NB4 (cell line): ENCODE measurements around the gene NAPA.
"Not testable (repeated sequence)": the region's sequence is repeated elsewhere in the genome, so short reads cannot be mapped to it uniquely, and the experiment has no call there.

Source experiments
- DNase-seq: peaks from one replicate; pipeline ENCODE4 v3.0.0; 2010; ENCODE audit warnings: low read depth
- H3K4me3 ChIP-seq: one replicate; pipeline ENCODE4 v1.5.1; 2011; ENCODE audit warnings: mild to moderate bottlenecking, low read depth, low read length, moderate library complexity
- MYC ChIP-seq: IDR thresholded peaks from 2 replicates; pipeline ENCODE4 v1.6.1; 2011; ENCODE audit warnings: low read depth, low read length
- POLR2A ChIP-seq: IDR thresholded peaks from 2 replicates; pipeline ENCODE4 v1.6.1; 2011; ENCODE audit warnings: mild to moderate bottlenecking; ENCODE audit not compliant: insufficient read length; ENCODE audit errors: extremely low read depth
- TF ChIP-seq, protein P1 (sequence below): IDR thresholded peaks from one replicate; pipeline ENCODE4 v1.5.1; 2012; ENCODE audit warnings: low read depth, low read length
- TF ChIP-seq, protein P2 (sequence below): IDR thresholded peaks from 2 replicates; pipeline ENCODE4 v1.6.1; 2011; ENCODE audit warnings: low read depth, low read length

The NAPA gene

GRCh38 chr19:47490031-47490430, 24.8 kb downstream of the NAPA start:
- no peak overlapping the region for H3K4me3 ChIP-seq
- no peak for DNase-seq
- no peak for TF ChIP-seq POLR2A
- TF ChIP-seq, protein P1, sequence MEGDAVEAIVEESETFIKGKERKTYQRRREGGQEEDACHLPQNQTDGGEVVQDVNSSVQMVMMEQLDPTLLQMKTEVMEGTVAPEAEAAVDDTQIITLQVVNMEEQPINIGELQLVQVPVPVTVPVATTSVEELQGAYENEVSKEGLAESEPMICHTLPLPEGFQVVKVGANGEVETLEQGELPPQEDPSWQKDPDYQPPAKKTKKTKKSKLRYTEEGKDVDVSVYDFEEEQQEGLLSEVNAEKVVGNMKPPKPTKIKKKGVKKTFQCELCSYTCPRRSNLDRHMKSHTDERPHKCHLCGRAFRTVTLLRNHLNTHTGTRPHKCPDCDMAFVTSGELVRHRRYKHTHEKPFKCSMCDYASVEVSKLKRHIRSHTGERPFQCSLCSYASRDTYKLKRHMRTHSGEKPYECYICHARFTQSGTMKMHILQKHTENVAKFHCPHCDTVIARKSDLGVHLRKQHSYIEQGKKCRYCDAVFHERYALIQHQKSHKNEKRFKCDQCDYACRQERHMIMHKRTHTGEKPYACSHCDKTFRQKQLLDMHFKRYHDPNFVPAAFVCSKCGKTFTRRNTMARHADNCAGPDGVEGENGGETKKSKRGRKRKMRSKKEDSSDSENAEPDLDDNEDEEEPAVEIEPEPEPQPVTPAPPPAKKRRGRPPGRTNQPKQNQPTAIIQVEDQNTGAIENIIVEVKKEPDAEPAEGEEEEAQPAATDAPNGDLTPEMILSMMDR: no peak
- TF ChIP-seq, protein P2, sequence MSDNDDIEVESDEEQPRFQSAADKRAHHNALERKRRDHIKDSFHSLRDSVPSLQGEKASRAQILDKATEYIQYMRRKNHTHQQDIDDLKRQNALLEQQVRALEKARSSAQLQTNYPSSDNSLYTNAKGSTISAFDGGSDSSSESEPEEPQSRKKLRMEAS: no peak
- TF ChIP-seq MYC: no peak

DNA sequence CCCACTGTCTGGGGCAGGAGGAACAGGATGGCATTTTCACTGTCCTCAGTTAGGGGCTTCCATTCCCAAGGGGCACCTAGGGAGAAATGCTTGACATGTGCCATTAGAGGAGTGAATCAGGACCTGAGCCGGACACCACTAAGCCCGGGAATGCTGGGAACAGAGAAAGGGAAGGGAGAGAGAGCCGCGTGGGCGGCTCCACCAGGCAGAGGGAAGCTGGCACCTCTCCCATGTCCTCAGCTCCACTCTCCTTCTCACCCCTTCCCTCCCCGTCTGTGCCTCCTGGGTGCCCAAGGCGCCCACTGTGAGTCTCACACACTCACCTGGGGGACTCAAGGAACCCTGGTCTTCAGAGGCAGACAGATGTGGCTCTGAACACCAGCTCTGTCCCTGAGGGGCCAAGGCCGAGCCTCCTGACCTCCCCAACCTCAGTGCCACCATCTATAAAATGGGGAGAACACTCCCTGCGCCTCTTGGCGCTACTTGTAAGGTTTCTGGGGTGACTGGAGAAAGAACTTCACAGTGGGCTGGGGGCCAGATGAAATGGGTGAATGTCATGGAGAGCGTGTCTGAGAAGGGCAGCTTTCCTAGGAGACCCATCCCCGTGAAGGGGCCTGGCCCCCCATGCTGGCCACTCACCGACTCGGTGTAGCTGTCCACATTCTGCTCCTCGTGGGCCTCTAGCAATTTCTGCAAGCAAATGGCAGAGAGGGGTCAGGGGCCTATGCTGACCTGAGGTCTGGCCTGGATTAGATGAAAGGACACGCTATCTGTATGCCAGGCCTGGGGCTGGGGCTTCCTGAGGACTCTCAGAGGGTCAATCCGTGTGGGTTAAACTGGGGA, 25.6 kb downstream of the NAPA start:
- no peak overlapping the region for H3K4me3 ChIP-seq
- no peak for DNase-seq
- TF ChIP-seq MYC (no peak), POLR2A (no peak)
- TF ChIP-seq, protein P2: no peak
- TF ChIP-seq, protein P1: no peak

- peak; percentile 81 for DNase-seq
- no peak overlapping the region for H3K4me3 ChIP-seq
- TF ChIP-seq, protein P1: no peak
- no peak for TF ChIP-seq POLR2A
- TF ChIP-seq MYC: peak; percentile 87
- TF ChIP-seq, protein P2: peak; percentile 91
These were observed 27.0 kb downstream of the NAPA start for GRCh38 chr19:47487551-47488515.

DNA sequence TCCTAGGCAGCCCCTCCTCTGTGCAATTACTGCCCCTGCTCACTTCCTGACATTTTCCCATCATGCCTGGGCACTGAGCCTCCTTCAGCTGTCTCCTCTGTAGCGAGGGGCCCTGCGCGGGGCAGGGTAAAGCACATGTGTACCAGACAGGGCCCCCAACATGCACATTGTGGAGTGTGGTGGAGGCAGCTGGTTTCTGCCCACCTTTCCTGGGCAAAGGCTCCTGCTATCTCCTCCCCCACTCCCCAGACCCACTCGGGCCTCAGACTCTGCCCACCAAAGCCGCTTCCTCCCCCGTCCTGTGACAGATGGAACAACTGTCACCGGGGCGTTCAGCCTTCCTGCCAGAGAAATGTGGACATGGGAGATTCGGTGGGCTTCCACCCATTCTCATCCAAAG, 28.0 kb downstream of the NAPA start:
- peak; percentile 81 for DNase-seq
- H3K4me3 ChIP-seq: peak overlapping the region; percentile 4
- TF ChIP-seq POLR2A: peak; percentile 27
- TF ChIP-seq, protein P2: peak; percentile 97
- peak; percentile 99 for TF ChIP-seq MYC
- TF ChIP-seq, protein P1: no peak

DNA sequence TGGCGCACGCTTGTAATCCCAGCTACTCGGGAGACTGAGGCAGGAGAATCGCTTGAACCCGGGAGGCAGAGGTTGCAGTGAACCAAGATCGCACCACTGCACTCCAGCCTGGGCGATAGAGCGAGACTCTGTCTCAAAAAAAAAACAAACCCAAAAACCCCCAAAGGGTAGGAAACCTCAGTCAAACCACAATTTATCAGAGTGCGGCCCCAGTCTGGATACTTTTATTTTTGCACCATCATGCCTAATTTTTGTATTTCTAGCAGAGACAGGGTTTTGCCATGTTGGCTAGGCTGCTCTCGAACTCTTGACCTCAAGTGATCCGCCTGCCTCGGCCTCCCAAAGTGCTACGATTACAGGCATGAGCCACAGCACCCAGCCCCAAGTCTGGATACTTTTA, 28.6 kb downstream of the NAPA start:
- not testable (repeated sequence) for DNase-seq, H3K4me3 ChIP-seq

DNA sequence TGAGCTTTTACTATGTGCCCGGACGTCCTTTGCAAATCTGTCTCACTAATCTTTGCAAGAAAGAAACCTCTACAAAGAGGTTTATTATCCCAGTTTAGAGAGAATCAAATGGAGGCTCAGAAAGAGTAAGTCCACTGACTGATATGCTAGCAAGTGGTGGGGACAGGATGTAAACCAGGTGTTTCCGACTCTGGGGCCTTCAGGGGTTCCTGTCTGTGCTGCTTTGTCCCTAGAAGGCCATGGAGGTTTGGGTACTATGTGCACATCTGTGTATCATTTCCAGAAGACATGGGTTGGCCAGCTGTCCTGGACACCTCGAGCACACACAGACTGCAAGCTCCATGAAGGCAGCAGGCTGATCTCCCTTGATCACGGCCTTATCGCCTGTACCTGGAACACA, 29.7 kb downstream of the NAPA start:
- TF ChIP-seq MYC: peak; percentile 26; the same call in 1 of the 2 replicates
- TF ChIP-seq, protein P2: no peak
- TF ChIP-seq, protein P1: no peak
- H3K4me3 ChIP-seq: peak overlapping the region; percentile 64
- no peak for DNase-seq
